SU-DHL-6 (cell line): ENCODE data around the gene PRR4.

Experiments used
- H2AFZ ChIP-seq: fragments of 200-600 bp; sonication (generic); 2 replicates; pipeline ENCODE4 v1.6.1; 2014; ENCODE audit warnings: low read depth, mild to moderate bottlenecking, moderate library complexity, mixed read lengths, antibody characterized with exemption, low read length; ENCODE audit not compliant: severe bottlenecking
- H3F3A ChIP-seq: fragments of 200-600 bp; shearing (Covaris generic); 2 replicates; pipeline ENCODE4 v1.6.0; 2016; ENCODE audit warnings: antibody characterized with exemption, mild to moderate bottlenecking; ENCODE audit not compliant: insufficient read depth
- H3K27ac ChIP-seq: fragments of 200-600 bp; sonication (generic); 2 replicates; pipeline ENCODE4 v1.5.1; 2016; ENCODE audit warnings: low read depth, mild to moderate bottlenecking, low read length, moderate library complexity, mixed read lengths
- H3K27me3 ChIP-seq: fragments of 200-600 bp; sonication (generic), shearing (Covaris generic); 2 replicates; pipeline ENCODE4 v1.6.0; 2014; ENCODE audit warnings: mild to moderate bottlenecking, low read length
- H3K36me3 ChIP-seq: fragments of 200-600 bp; sonication (generic); 2 replicates; pipeline ENCODE4 v1.6.1; 2014; ENCODE audit warnings: mild to moderate bottlenecking, low read length, mixed read lengths
- H3K4me2 ChIP-seq: fragments of 300-600, 200-600 bp; shearing (Covaris generic), sonication (generic); 2 replicates; pipeline ENCODE4 v1.6.0; 2014; ENCODE audit warnings: low read length, low read depth, mild to moderate bottlenecking; ENCODE audit not compliant: poor library complexity, severe bottlenecking
- H3K4me3 ChIP-seq: fragments of 200-600 bp; sonication (generic); 2 replicates; pipeline ENCODE4 v1.5.1; 2014; ENCODE audit warnings: antibody characterized with exemption, low read length, mild to moderate bottlenecking, mixed read lengths; ENCODE audit not compliant: insufficient read depth, poor library complexity, severe bottlenecking
- H3K79me2 ChIP-seq: fragments of 200-600 bp; sonication (generic); 2 replicates; pipeline ENCODE4 v1.6.1; 2014; ENCODE audit warnings: mild to moderate bottlenecking, low read length, moderate library complexity; ENCODE audit not compliant: insufficient read depth
- H3K9ac ChIP-seq: fragments of 200-600 bp; sonication (generic); 2 replicates; pipeline ENCODE4 v1.7.0; 2014; ENCODE audit warnings: mild to moderate bottlenecking, low read length
- H3K9me2 ChIP-seq: fragments of 200-600 bp; sonication (generic); replicated peaks from 2 replicates; pipeline ENCODE4 v1.6.1; 2014; ENCODE audit warnings: low read length; ENCODE audit not compliant: insufficient read depth
- H3K9me3 ChIP-seq: fragments of 200-600 bp; sonication (generic); 2 replicates; pipeline ENCODE4 v1.6.1; 2014; ENCODE audit warnings: low read length, mixed read lengths; ENCODE audit not compliant: insufficient read depth
- H4K20me1 ChIP-seq: fragments of 200-600 bp; sonication (generic); 2 replicates; pipeline ENCODE4 v1.6.1; 2014; ENCODE audit warnings: low read depth, mild to moderate bottlenecking, antibody characterized with exemption, low read length, moderate library complexity, mixed read lengths
- EZH2phosphoT487 ChIP-seq: fragments of 200-600 bp; sonication (generic), shearing (Covaris generic); conservative IDR thresholded peaks from 2 replicates; pipeline ENCODE4 v1.6.1; 2018; ENCODE audit warnings: mild to moderate bottlenecking, antibody characterized with exemption, low read length, moderate library complexity, mixed read lengths
- TF ChIP-seq, protein P1 (sequence below): fragments of 200-600 bp; sonication (generic); IDR thresholded peaks from one replicate; pipeline ENCODE4 v1.5.1; 2017; ENCODE audit warnings: antibody characterized with exemption, mild to moderate bottlenecking, low read length, moderate library complexity; ENCODE audit not compliant: insufficient read depth, poor library complexity, severe bottlenecking

Gene PRR4

DNA sequence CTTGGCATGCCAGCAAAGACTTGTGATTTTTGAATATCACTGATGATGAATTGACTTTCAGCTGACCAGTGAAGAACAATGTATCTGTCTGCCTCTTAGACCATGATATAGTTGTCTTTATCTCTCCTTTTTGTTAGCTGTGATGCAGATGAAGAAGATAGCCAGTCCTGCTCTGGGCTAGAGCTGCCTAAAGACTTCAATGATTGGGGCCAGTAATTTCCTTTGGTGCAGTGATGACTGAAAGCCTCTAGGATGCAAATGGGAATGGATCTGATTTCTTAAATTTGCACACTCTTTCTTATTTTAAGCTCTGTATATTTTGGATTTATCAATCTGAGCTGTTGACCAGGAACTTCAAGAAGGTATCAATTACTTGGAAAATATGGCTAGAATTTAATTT, 39.2 kb downstream of the PRR4 start, which contains the start of gene TAS2R9:
Gene TAS2R9 (minus strand): TSS at position 101 of the 400 bp plus-strand sequence. CDS start 93 bp downstream, at position 8.
- H3K9me3 ChIP-seq = no peaks in the 10 kb centered on the region
- no peak within 1 kb of the TSS for H3K9ac ChIP-seq
- no peaks in the 10 kb centered on the region for H3K36me3 ChIP-seq
- no peaks in the 10 kb centered on the region for H4K20me1 ChIP-seq
- no peak within 1 kb of the TSS for H2AFZ ChIP-seq
- TF ChIP-seq EZH2phosphoT487 = no peak
- TF ChIP-seq, protein P1, sequence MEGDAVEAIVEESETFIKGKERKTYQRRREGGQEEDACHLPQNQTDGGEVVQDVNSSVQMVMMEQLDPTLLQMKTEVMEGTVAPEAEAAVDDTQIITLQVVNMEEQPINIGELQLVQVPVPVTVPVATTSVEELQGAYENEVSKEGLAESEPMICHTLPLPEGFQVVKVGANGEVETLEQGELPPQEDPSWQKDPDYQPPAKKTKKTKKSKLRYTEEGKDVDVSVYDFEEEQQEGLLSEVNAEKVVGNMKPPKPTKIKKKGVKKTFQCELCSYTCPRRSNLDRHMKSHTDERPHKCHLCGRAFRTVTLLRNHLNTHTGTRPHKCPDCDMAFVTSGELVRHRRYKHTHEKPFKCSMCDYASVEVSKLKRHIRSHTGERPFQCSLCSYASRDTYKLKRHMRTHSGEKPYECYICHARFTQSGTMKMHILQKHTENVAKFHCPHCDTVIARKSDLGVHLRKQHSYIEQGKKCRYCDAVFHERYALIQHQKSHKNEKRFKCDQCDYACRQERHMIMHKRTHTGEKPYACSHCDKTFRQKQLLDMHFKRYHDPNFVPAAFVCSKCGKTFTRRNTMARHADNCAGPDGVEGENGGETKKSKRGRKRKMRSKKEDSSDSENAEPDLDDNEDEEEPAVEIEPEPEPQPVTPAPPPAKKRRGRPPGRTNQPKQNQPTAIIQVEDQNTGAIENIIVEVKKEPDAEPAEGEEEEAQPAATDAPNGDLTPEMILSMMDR = no peak
- H3K79me2 ChIP-seq = no peaks in the 10 kb centered on the region
- no peak within 1 kb of the TSS for H3K4me2 ChIP-seq
- H3K27ac ChIP-seq = no peak within 1 kb of the TSS
- H3K4me3 ChIP-seq = no peak within 1 kb of the TSS
- H3K9me2 ChIP-seq = no peaks in the 10 kb centered on the region
- H3K27me3 ChIP-seq = no peaks in the 10 kb centered on the region
- H3F3A ChIP-seq = no peaks in the 10 kb centered on the region

DNA sequence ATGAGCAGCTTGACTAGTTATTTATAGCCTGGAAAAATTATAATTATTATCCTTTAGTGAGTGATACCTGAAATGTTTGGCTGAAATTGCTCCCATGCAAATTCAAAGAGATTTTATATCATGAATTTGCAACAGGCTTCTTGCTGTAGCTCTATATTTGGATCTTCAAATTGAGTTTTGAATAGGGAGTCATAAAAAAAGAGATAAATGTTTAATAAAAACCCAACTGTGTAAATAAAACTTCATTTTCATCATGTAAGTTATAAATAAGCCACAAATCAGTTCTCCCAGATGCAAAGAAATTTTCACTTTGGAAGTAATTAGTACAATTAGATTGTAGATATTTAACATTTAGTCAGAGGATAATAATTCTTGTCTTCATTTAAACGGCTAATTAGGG, 42.1 kb downstream of the PRR4 start, which contains the start of gene TAS2R8:
Gene TAS2R8 (minus strand): TSS at position 101 of the 400 bp plus-strand sequence. CDS start 306 bp downstream, outside the sequence.
- Histone ChIP-seq H3K9me3 (no peaks in the 10 kb centered on the region), H3K79me2 (no peaks in the 10 kb centered on the region), H3K27me3 (no peaks in the 10 kb centered on the region), H3K36me3 (no peaks in the 10 kb centered on the region), H2AFZ (no peak within 1 kb of the TSS), H3K27ac (no peak within 1 kb of the TSS), H4K20me1 (no peaks in the 10 kb centered on the region), H3K9ac (no peak within 1 kb of the TSS), H3K4me2 (no peak within 1 kb of the TSS), H3K4me3 (no peak within 1 kb of the TSS), H3F3A (no peaks in the 10 kb centered on the region), H3K9me2 (no peaks in the 10 kb centered on the region)
- TF ChIP-seq EZH2phosphoT487 = no peak
- TF ChIP-seq, protein P1 = no peak

DNA sequence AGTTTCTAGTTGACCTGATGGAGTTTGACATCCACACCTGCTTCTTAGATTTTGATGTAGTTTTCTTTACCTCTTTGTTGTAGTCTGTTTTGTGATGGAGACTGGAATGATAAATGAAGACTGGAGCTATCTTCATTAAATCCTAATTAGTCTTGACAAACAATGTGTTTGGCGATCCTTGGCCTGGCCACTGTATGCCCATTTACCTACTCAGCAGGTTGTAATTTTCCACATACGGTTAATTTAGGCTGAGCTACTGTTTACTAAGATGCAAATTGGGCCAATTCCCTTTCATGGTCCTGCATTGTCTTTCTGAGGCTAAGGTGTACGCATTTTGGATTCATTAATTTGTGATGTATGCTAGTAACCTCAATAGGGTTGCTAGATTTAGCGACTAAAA, 46.7 kb downstream of the PRR4 start, which contains the start of gene TAS2R7:
Gene TAS2R7 (minus strand): TSS at position 41 of the 400 bp plus-strand sequence. CDS start 57 bp downstream, outside the sequence.
- H3K9me3 ChIP-seq = no peaks in the 10 kb centered on the region
- no peak for TF ChIP-seq EZH2phosphoT487
- TF ChIP-seq, protein P1 = no peak
- H3K79me2 ChIP-seq = no peaks in the 10 kb centered on the region
- no peaks in the 10 kb centered on the region for H3F3A ChIP-seq
- H3K27me3 ChIP-seq = no peaks in the 10 kb centered on the region
- H4K20me1 ChIP-seq = no peaks in the 10 kb centered on the region
- no peak within 1 kb of the TSS for H2AFZ ChIP-seq
- H3K4me3 ChIP-seq = no peak within 1 kb of the TSS
- no peaks in the 10 kb centered on the region for H3K36me3 ChIP-seq
- no peak within 1 kb of the TSS for H3K9ac ChIP-seq
- no peaks in the 10 kb centered on the region for H3K9me2 ChIP-seq
- H3K27ac ChIP-seq = no peak within 1 kb of the TSS
- no peak within 1 kb of the TSS for H3K4me2 ChIP-seq
